Endothelial cell of umbilical vein (primary cell): ENCODE data around the gene ANKRD33. TPM values are rescaled to one million over a fixed set of nuclear protein-coding genes. Genes with fewer than 3 reads are reported as not detected.

Experiments
- BruUV-seq: library from RNA; stranded (reverse); fragments of 400-500 nt; replicated peaks from 2 replicates; lab custom pipeline; 2021; lab: Mats Ljungman, UMichigan
- CTCF ChIA-PET: fragments of 300-600, 350-600 bp; sonication (Branson Sonifier 250); formaldehyde crosslinking; loops from one replicate; lab custom pipeline; 2021; ENCODE audit warnings: antibody characterized with exemption, inconsistent platforms; lab: Charles Lee
- POLR2A ChIA-PET: fragments of 300-600, 350-600 bp; sonication (Branson Sonifier 250); formaldehyde crosslinking; loops from one replicate; lab custom pipeline; 2021; ENCODE audit warnings: antibody characterized with exemption, inconsistent platforms; lab: Charles Lee
- DNase-seq: peaks from one replicate; pipeline ENCODE4 v3.0.0-alpha.2; 2011; ENCODE audit warnings: low read depth, low spot score
- FAIRE-seq: peaks from 2 replicates; lab custom pipeline; 2011; peaks lifted over from hg19 to GRCh38; lab: Jason Lieb, UNC
- H2AFZ ChIP-seq: 2 replicates; pipeline ENCODE4 v1.6.0; 2012; ENCODE audit warnings: low read depth, low read length, control low read depth, inconsistent platforms
- H3K27ac ChIP-seq: 2 replicates; pipeline ENCODE4 v1.5.1; 2011; ENCODE audit warnings: low read depth, mild to moderate bottlenecking, control low read depth, low read length, moderate library complexity; ENCODE audit not compliant: insufficient read depth
- H3K27me3 ChIP-seq, 2 experiments: 2 replicates each; pipeline versions ENCODE4 v1.6.0 to v1.6.1; 2011; ENCODE audit warnings: low read length in 2 of 2, mixed read lengths in 1 of 2; ENCODE audit not compliant: control insufficient read depth in 2 of 2, insufficient read depth in 2 of 2
- H3K36me3 ChIP-seq, 2 experiments: 2 replicates in 1 of 2; 3 replicates in 1 of 2; pipeline ENCODE4 v1.5.1; 2011; ENCODE audit warnings: low read length in 2 of 2, mild to moderate bottlenecking in 1 of 2, moderate library complexity in 1 of 2; ENCODE audit not compliant: control insufficient read depth in 2 of 2, insufficient read depth in 2 of 2; ENCODE audit errors: extremely low read depth in 1 of 2
- H3K4me1 ChIP-seq: 3 replicates; pipeline ENCODE4 v1.5.1; 2011; ENCODE audit warnings: mild to moderate bottlenecking, low read length; ENCODE audit not compliant: control insufficient read depth, insufficient read depth; ENCODE audit errors: extremely low read depth
- H3K4me2 ChIP-seq: 2 replicates; pipeline ENCODE4 v1.6.1; 2011; ENCODE audit warnings: low read length, control low read depth, mixed read lengths; ENCODE audit not compliant: insufficient read depth
- H3K4me3 ChIP-seq, 3 experiments: fragments of 200-600 bp in 1 of 3; sonication (generic), shearing (Covaris generic) in 1 of 3; replicated peaks in 1 of 3; 2 replicates each; pipeline ENCODE4 v1.5.1; 2011 to 2016; ENCODE audit warnings: control low read depth in 3 of 3, low read length in 3 of 3, mild to moderate bottlenecking in 2 of 3, inconsistent platforms in 1 of 3, low read depth in 1 of 3, moderate library complexity in 1 of 3; ENCODE audit not compliant: insufficient read depth in 1 of 3
- H3K79me2 ChIP-seq: 2 replicates; pipeline ENCODE4 v1.6.0; 2012; ENCODE audit warnings: low read length, inconsistent platforms; ENCODE audit not compliant: control insufficient read depth, insufficient read depth
- H3K9ac ChIP-seq: replicated peaks from 2 replicates; pipeline ENCODE3; 2011; ENCODE audit warnings: low read length, control low read depth; ENCODE audit not compliant: insufficient read depth; ENCODE audit errors: extremely low read depth
- H3K9me1 ChIP-seq: replicated peaks from 3 replicates; pipeline ENCODE4 v1.6.0; 2011; ENCODE audit warnings: mild to moderate bottlenecking, low read length; ENCODE audit not compliant: control insufficient read depth, insufficient read depth; ENCODE audit errors: extremely low read depth
- H3K9me3 ChIP-seq: replicated peaks from 2 replicates; pipeline ENCODE4 v1.5.1; 2012; ENCODE audit warnings: low read length, inconsistent platforms; ENCODE audit not compliant: control insufficient read depth, insufficient read depth
- H4K20me1 ChIP-seq: replicated peaks from 2 replicates; pipeline ENCODE3; 2011; ENCODE audit warnings: mild to moderate bottlenecking, low read length; ENCODE audit not compliant: control insufficient read depth, insufficient read depth; ENCODE audit errors: extremely low read depth
- CTCF ChIP-seq, 2 donors: IDR thresholded peaks; 1 replicate in 1 of 2; 2 replicates in 1 of 2; pipeline ENCODE4 v1.5.1; 2011; ENCODE audit warnings: low read length in 2 of 2, mild to moderate bottlenecking in 2 of 2, moderate library complexity in 2 of 2, control low read depth in 1 of 2, inconsistent platforms in 1 of 2, low read depth in 1 of 2; ENCODE audit not compliant: insufficient read depth in 1 of 2; ENCODE audit errors: extremely low read depth in 1 of 2
- EZH2 ChIP-seq: IDR thresholded peaks from 2 replicates; pipeline ENCODE4 v1.6.1; 2012; ENCODE audit warnings: borderline replicate concordance, low read depth, mild to moderate bottlenecking, moderate library complexity, low read length, inconsistent platforms; ENCODE audit not compliant: severe bottlenecking
- FOS ChIP-seq: IDR thresholded peaks from 2 replicates; pipeline ENCODE4 v1.6.1; 2011; ENCODE audit warnings: mild to moderate bottlenecking, low read length, moderate library complexity, borderline replicate concordance; ENCODE audit not compliant: insufficient read depth
- GATA2 ChIP-seq: IDR thresholded peaks from 2 replicates; pipeline ENCODE4 v1.7.0; 2011; ENCODE audit warnings: low read depth, mild to moderate bottlenecking, moderate library complexity, mixed read lengths, low read length; ENCODE audit not compliant: insufficient read length, insufficient read depth
- JUN ChIP-seq: IDR thresholded peaks from 2 replicates; pipeline ENCODE4 v1.6.1; 2011; ENCODE audit warnings: borderline replicate concordance, low read depth; ENCODE audit not compliant: insufficient read length, insufficient read depth
- MAX ChIP-seq: IDR thresholded peaks from 2 replicates; pipeline ENCODE4 v1.6.1; 2011; ENCODE audit not compliant: insufficient read depth, insufficient read length
- MYC ChIP-seq: IDR thresholded peaks from one replicate; pipeline ENCODE4 v1.6.1; 2011; ENCODE audit warnings: mild to moderate bottlenecking, low read depth, low read length
- POLR2A ChIP-seq: IDR thresholded peaks from 2 replicates; pipeline ENCODE4 v1.6.1; 2012; ENCODE audit warnings: low read depth, mild to moderate bottlenecking, control low read depth, low read length
- POLR2AphosphoS5 ChIP-seq: IDR thresholded peaks from 2 replicates; pipeline ENCODE4 v1.6.1; 2012; ENCODE audit warnings: low read depth, mild to moderate bottlenecking, control low read depth, low read length, moderate library complexity; ENCODE audit not compliant: insufficient read depth
- dilution Hi-C: fragments of 300-500 bp; cut with MboI; formaldehyde crosslinking; loops from one replicate; pipeline ENCODE4 v1.15.0; 2019; ENCODE audit warnings: low sequenced_read_pairs; ENCODE audit not compliant: extremely low pct_ligation_motif_present
- intact Hi-C: fragments of 100-400 bp; cut with micrococcal nuclease; formaldehyde crosslinking; loops from one replicate; pipeline ENCODE4 v1.10.0; 2022
- polyA plus RNA-seq, 4 experiments: library from polyadenylated mRNA; depleted of rRNA in 3 of 4; stranded (reverse) in 3 of 4; unstranded in 1 of 4; fragments of >200 nt; gene quantifications; 2 replicates each; pipeline versions ENCODE4 v1.2.1 to v1.2.3, GENCODE V29; 2011 to 2012; ENCODE audit warnings: missing spikeins in 1 of 4
- total RNA-seq: library from RNA; stranded (reverse); gene quantifications from 2 replicates; pipeline ENCODE4 v1.2.3, GENCODE V29; 2021

The ANKRD33 gene
- total and polyA plus RNA-seq, 2 donors (not counting 3 experiments of a cell fraction or from before 2014, with no cell fraction given) = 0.80 to 1.2 TPM

GRCh38 chr12:51845482-51845881 lies 42.4 kb upstream of the ANKRD33 start:
- ChIA-PET POLR2A (no interaction called here), CTCF (no interaction called here)
- H3K9me1 ChIP-seq = no peaks in the 10 kb centered on the region
- H3K4me3 ChIP-seq = no peak overlapping the region
- H3K9me3 ChIP-seq = no peaks in the 10 kb centered on the region
- no peak overlapping the region for H2AFZ ChIP-seq
- no peaks in the 10 kb centered on the region for H3K36me3 ChIP-seq
- H3K27me3 ChIP-seq = peaks cover 4 to 15% of the 10 kb centered on the region in 2 experiments
- H4K20me1 ChIP-seq = no peaks in the 10 kb centered on the region
- DNase-seq (no peak), FAIRE-seq (no peak)
- H3K9ac ChIP-seq = no peak overlapping the region
- H3K4me2 ChIP-seq = no peak overlapping the region
- TF ChIP-seq EZH2 = no peak
- no peak for TF ChIP-seq MYC
- TF ChIP-seq FOS = no peak
- TF ChIP-seq JUN = no peak
- no peak for TF ChIP-seq POLR2A
- TF ChIP-seq POLR2AphosphoS5 = no peak
- TF ChIP-seq CTCF (IDR thresholded peaks at IDR 0.05; ENCODE audit: extremely low read depth in 1 of 2, insufficient read depth in 1 of 2, low read depth in 1 of 2, low read length in 2 of 2) = no peak
- TF ChIP-seq GATA2 = no peak
- TF ChIP-seq MAX = no peak
- H3K27ac ChIP-seq = no peak overlapping the region
- dilution Hi-C loops = no loop called here
- no peaks in the 10 kb centered on the region for H3K79me2 ChIP-seq
- intact Hi-C loops = no loop called here
- BruUV-seq = no TSS peak
- H3K4me1 ChIP-seq = peaks cover 3% of the 10 kb centered on the region
